Measurements from ENCODE around the gene TWNK.

Gene TWNK

DNA sequence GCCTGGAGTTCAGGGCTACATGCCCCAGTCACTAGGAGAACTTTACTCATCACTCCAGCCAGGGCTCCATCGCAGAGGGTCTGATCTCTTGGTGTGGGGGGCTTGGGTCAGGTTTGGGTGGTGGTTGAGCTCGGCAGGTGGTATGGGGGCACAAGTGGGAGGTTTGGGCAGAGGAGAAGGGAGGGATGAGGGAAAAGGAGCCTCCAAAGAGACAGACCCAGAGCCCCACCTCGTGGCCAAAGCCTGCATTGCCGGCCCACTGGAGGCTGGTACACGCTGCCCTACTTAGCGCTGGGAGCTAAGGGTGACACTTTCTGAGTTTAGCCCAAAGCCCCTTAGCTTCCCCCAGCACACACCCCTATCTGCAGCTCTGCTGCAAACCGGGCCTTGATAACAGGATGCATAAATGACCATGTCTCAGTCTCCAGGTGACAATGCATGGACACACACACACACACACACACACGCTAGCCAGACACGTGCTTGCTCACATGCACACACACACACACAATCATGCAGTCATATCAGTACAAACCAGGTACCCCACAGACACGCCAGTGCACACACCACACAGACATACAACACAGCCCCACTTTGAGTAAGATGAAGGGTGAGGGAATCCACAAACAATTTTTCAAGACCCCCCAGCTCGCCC, 27.0 kb downstream of the TWNK start (continued):
- TF ChIP-seq PRDM2 (tag by site-specific recombination; IDR thresholded peaks at IDR 0.05; ENCODE audit: borderline replicate concordance), result 0 out of 2 replicates have a peak, but pooled peaks have one; percentile 40
- TF ChIP-seq BCL11A (tag by site-specific recombination; IDR thresholded peaks at IDR 0.05; ENCODE audit: low read depth), result no peak
- no peak for TF ChIP-seq GLI4 (tag by site-specific recombination; IDR thresholded peaks at IDR 0.05)
- TF ChIP-seq ZFHX2 (tag by site-specific recombination; conservative IDR thresholded peaks at IDR 0.05), result peak; percentile 59
- no peak for TF ChIP-seq OVOL3 (tag by site-specific recombination; IDR thresholded peaks at IDR 0.05)
- TF ChIP-seq ZBTB21 (tag by site-specific recombination; IDR thresholded peaks at IDR 0.05), result no peak
- peak; percentile 90 for TF ChIP-seq ZNF600 (tag by site-specific recombination; IDR thresholded peaks at IDR 0.05)
- no peak for TF ChIP-seq ZNF274 (IDR thresholded peaks at IDR 0.05; ENCODE audit: low read length)
- TF ChIP-seq ZNF274 (tag by site-specific recombination; IDR thresholded peaks at IDR 0.05; ENCODE audit: borderline replicate concordance), result no peak
- 0 out of 2 replicates have a peak, but pooled peaks have one; percentile 14 for TF ChIP-seq KLF1 (tag by site-specific recombination; IDR thresholded peaks at IDR 0.05)
- TF ChIP-seq, protein P1, sequence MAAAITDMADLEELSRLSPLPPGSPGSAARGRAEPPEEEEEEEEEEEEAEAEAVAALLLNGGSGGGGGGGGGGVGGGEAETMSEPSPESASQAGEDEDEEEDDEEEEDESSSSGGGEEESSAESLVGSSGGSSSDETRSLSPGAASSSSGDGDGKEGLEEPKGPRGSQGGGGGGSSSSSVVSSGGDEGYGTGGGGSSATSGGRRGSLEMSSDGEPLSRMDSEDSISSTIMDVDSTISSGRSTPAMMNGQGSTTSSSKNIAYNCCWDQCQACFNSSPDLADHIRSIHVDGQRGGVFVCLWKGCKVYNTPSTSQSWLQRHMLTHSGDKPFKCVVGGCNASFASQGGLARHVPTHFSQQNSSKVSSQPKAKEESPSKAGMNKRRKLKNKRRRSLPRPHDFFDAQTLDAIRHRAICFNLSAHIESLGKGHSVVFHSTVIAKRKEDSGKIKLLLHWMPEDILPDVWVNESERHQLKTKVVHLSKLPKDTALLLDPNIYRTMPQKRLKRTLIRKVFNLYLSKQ (tag by site-specific recombination; IDR thresholded peaks at IDR 0.05; ENCODE audit: borderline replicate concordance), result no peak
- TF ChIP-seq MZF1 (tag by site-specific recombination; IDR thresholded peaks at IDR 0.05; ENCODE audit: borderline replicate concordance), result no peak
- no peak for TF ChIP-seq ZNF138 (tag by site-specific recombination; IDR thresholded peaks at IDR 0.05; ENCODE audit: borderline replicate concordance)
- TF ChIP-seq SP7 (tag by site-specific recombination; IDR thresholded peaks at IDR 0.05), result 0 out of 2 replicates have a peak, but pooled peaks have one; percentile 27
- no peak for TF ChIP-seq ZXDB (tag by site-specific recombination; IDR thresholded peaks at IDR 0.05)
- TF ChIP-seq ZNF792 (tag by site-specific recombination; IDR thresholded peaks at IDR 0.05), result no peak
- peak; percentile 50; the same call in 1 of the 2 replicates for TF ChIP-seq ZBTB10 (tag by site-specific recombination; IDR thresholded peaks at IDR 0.05)
- TF ChIP-seq ZNF560 (tag by site-specific recombination; IDR thresholded peaks at IDR 0.05; ENCODE audit: borderline replicate concordance), result no peak
- TF ChIP-seq TCF7L2 (IDR thresholded peaks at IDR 0.05; ENCODE audit: borderline replicate concordance, low read depth, low read length), result no peak
- no peak; the same call in 1 of the 2 replicates for TF ChIP-seq ZNF239 (tag by site-specific recombination; IDR thresholded peaks at IDR 0.05)
- peak; percentile 91 for TF ChIP-seq GLIS1 (tag by site-specific recombination; IDR thresholded peaks at IDR 0.05)
- TF ChIP-seq, protein P2, sequence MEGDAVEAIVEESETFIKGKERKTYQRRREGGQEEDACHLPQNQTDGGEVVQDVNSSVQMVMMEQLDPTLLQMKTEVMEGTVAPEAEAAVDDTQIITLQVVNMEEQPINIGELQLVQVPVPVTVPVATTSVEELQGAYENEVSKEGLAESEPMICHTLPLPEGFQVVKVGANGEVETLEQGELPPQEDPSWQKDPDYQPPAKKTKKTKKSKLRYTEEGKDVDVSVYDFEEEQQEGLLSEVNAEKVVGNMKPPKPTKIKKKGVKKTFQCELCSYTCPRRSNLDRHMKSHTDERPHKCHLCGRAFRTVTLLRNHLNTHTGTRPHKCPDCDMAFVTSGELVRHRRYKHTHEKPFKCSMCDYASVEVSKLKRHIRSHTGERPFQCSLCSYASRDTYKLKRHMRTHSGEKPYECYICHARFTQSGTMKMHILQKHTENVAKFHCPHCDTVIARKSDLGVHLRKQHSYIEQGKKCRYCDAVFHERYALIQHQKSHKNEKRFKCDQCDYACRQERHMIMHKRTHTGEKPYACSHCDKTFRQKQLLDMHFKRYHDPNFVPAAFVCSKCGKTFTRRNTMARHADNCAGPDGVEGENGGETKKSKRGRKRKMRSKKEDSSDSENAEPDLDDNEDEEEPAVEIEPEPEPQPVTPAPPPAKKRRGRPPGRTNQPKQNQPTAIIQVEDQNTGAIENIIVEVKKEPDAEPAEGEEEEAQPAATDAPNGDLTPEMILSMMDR (tag by site-specific recombination; IDR thresholded peaks at IDR 0.05), result peak; percentile 86
- no peak for TF ChIP-seq ZNF626 (tag by site-specific recombination; IDR thresholded peaks at IDR 0.05)
- no peak for TF ChIP-seq HOXC10 (CRISPR knock-in tag; IDR thresholded peaks at IDR 0.05)
- no peak for TF ChIP-seq FEZF1 (tag by site-specific recombination; IDR thresholded peaks at IDR 0.05)
- no peak for TF ChIP-seq ZNF423 (tag by site-specific recombination; IDR thresholded peaks at IDR 0.05)
- TF ChIP-seq ZNF843 (tag by site-specific recombination; IDR thresholded peaks at IDR 0.05), result 0 out of 2 replicates have a peak, but pooled peaks have one; percentile 23
- peak; percentile 93 for TF ChIP-seq ZNF366 (tag by site-specific recombination; conservative IDR thresholded peaks at IDR 0.05)
- TF ChIP-seq ZNF654 (tag by site-specific recombination; IDR thresholded peaks at IDR 0.05; ENCODE audit: low read depth), result peak; percentile 95
